Measurements from ENCODE around the gene STX5.
"Not testable (repeated sequence)": the region's sequence is repeated elsewhere in the genome, so short reads cannot be mapped to it uniquely, and the experiment has no call there.

STX5 gene, protein sequence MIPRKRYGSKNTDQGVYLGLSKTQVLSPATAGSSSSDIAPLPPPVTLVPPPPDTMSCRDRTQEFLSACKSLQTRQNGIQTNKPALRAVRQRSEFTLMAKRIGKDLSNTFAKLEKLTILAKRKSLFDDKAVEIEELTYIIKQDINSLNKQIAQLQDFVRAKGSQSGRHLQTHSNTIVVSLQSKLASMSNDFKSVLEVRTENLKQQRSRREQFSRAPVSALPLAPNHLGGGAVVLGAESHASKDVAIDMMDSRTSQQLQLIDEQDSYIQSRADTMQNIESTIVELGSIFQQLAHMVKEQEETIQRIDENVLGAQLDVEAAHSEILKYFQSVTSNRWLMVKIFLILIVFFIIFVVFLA

DNA sequence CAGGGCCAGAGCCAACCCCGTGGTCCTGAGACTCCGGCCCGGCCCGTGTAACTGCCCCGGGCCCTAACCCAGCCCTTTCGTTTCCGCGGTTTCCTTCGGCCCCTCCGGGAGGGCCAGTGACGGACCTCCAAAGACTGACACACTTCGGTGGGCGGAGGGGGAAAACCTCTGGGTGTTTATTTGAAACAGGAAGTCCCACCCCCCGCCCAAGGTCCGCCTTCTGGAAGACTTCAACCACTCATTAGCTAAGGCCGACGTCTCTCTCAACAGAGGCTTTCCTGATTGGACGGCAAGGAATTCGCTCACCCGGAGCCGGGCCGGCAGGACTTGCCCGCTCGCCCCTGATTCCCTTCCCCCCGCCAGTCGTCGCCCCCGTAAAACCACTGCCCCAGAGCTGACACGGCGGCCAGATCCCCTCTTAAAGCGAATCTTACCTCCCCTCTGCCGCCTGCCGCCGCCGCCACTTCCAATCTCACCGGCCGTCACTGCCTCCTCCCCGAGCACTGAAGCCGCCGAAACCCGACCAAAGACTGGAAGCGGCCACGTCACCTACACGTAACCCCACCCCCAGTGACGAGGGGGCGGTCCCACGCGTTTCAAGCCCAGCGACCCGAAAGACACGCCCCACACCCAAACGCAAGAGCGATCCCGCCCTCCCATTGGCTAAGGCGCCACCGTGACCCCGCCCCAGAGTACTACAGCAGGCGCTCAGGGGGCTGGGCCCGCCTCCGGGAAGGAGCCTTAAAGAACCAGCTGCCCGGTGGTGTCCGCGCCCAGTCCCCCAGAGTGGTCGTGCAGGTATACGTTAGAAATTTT is at the start of gene STX5:
Gene STX5, minus strand, starts transcription at position 532 of the 816 bp plus-strand sequence. CDS start 808 bp downstream, outside the sequence.
- DNase-seq: peak; percentile 100

DNA sequence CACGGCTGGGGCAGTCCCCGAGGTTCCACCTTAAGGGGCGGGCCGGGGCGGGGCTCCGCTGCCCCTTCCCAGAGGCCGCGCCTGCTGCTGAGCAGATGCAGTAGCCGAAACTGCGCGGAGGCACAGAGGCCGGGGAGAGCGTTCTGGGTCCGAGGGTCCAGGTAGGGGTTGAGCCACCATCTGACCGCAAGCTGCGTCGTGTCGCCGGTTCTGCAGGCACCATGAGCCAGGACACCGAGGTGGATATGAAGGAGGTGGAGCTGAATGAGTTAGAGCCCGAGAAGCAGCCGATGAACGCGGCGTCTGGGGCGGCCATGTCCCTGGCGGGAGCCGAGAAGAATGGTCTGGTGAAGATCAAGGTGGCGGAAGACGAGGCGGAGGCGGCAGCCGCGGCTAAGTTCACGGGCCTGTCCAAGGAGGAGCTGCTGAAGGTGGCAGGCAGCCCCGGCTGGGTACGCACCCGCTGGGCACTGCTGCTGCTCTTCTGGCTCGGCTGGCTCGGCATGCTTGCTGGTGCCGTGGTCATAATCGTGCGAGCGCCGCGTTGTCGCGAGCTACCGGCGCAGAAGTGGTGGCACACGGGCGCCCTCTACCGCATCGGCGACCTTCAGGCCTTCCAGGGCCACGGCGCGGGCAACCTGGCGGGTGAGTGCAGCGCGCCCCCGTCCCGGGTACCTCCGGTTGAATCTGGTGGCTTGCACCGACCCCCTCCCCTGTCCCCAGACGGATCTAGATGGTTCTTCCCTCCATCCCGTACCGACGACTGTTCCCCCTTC is 49.1 kb upstream of the STX5 start, which contains the start of gene SLC3A2:
Gene SLC3A2, plus strand, starts transcription at position 94 of the 776 bp plus-strand sequence. Its CDS starts 128 bp downstream, at position 222.
- DNase-seq: peak; percentile 85

DNA sequence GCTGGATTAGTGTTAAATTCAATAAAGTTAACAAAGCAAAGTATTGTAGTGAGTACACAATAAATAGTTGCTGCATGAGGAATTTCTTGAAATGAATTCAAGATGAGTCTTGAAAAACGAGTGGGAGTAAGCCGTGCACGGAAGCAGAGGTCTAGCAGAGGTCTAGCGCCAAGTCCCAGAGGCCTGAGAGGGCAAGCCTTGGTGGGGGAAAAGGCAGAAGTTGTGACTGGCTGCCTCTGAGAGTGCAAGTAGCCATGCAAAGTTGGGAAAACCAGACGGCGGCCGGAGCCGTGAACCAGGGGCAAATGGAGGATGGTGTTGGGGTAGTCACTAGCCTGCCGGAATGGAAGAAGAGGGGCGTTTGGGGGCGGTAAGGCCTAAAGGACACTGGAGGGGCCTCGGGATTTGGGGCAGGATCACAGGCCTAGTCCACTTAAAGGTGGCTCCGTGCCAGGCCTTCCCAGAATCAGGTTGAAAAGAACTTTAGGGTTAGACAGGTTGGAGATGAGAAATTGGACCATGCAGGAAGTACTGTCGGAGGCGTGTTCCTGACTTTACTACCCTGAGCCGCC is 48.5 kb upstream of the STX5 start:
- DNase-seq: no peak

DNA sequence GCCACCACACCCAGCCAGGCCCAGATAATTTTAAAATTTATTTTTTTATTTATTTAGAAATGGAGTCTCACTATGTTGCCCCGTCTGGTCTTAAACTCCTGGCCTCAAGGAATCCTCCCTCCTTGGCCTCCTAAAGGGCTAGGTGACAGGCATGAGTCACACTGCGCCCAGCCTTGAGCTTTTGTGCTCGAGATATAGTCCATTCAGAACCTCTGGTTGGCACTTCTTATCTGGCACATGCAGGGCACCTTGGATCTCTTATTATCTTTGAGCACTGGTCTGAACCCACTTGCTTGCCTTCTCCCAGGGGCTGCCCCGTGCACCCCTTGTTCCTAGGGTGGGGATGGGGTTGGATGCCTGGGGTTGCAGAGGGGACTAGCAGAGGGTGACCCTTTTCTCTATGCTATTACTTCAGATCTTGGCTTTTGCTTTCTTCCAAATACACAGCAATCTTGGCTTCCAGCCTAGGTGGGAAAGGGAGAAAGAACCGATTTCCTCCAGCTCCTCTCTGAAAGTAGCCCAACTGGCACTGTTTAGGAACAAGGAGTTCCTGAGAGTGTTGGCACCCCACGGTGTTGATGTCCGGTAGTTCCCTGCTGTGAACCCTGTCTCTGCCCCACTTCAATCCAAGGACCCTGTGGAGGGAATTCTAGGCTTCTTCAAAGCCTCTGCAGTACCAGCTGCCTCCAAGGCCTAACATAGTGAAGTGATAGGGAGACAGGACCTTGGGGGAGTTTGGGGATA is 47.6 kb upstream of the STX5 start:
- no peak for DNase-seq

DNA sequence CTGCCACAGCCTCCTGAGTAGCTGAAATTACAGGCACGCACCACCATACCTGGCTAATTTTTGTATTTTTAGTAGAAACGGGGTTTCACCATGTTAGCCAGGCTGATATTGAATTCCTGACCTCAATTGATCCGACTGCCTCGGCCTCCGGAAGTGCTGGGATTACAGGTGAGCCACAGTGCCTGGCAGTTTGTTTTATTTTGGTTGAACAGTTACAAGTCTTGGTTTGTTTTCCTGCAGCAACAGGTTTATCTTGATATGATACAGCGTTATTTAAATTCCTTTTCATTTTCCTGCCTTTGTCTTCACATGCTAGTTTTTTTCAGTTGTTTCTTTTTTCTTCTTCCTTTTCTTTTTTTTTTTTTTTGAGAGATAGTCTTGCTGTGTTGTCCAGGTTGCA is 44.9 kb upstream of the STX5 start:
- DNase-seq: no peak

DNA sequence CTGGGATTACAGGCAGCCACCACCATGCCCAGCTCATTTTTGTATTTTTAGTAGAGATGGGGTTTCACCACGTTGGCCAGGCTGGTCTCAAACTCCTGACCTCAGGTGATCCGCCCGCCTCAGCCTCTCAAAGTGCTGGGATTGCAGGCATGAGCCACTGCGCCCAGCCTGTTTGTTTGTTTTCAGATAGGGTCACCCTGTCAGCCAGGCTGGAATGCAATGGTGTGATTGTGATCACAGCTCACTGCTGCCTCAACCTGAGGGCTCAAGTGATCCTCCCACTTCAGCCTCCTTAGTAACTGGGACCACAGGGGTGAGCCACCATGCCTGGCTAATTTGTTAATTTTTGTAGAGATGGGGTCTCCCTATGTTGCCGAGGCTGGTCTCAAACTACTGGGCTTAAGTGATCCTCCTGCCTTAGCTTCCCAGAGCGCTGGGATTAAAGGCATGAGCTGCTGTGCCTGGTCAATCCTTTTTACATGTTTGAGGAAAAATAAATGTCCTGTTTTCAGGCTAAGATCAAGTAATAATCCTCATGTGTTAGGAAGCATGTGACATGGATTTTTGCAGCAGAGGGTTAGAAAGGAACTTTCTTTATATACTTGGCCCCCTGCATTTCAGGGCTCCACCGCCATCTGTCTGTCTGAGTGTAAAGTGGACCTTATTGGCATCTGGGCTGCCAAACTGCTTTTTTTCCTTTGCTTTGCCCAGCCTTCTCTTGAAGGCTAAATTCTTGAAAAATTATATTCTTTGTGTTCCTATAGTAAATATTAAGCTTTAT is 44.0 kb upstream of the STX5 start:
- DNase-seq: no peak

DNA sequence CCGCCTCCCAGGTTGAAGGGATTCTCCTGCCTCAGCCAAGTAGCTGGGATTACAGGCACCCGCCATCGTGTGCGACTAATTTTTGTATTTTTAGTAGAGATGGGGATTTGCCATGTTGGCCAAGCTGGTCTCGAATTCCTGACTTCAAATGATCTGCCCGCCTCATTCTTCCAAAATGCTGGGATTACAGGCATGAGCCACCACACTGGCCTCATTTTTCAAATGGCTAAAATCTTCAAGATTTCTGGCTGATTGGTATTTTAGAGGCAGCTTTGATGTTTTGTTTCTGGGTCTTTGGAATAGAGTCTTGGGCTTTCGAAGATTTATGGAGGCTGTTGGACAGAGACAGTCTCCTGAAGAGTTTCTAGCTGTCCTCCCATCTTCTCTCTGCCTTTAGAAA is 43.0 kb upstream of the STX5 start:
- no peak for DNase-seq

DNA sequence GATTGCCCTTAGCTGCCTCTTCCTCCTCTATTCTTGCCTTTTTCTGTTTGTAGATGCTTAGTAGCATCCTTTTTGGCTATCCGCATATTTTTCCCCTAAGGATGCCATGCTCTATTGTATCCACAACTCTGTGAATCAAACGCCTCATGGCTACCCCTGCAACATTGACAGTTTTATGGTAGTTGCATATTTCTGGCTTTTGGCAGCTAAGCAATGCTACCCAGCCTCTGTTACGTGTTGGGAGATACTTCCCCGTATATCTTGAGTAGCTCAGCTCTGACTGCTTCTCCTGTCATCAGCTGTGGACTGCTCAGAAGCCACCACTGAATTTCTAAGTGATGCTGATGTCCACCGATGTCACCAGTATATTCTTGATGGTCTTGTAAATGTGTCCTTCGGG is 33.8 kb upstream of the STX5 start:
- DNase-seq: no peak

DNA sequence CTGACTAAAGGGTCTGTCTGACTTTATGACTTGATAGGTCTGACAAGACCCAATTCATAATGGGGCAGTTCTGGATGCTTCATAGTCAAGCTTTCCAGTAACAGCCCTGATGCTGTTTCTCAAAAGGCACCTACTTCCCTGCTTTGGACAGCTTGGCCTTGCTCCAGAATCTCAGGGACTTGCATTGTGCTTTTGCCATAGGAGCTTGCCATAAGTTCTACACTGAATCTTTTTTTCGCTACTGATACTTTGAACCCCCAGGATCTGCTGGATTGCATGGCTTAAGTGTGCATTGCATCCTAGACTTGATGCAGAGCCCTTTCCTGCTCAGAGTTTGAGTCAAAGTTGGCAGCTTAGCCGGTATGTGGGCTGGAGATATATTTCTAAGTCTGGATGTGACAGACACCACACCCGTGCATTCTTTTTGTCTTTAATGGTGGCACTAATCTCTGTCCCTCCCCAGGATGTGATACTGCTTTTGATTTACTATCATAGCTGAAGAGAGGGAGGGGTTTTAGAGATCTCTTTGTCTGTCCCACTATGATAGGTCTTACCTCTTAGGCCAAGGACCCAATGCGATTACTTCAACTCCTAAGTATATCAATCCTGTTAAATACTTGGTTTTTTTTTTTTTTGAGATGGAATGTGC is 32.0 kb upstream of the STX5 start:
- DNase-seq: no peak

DNA sequence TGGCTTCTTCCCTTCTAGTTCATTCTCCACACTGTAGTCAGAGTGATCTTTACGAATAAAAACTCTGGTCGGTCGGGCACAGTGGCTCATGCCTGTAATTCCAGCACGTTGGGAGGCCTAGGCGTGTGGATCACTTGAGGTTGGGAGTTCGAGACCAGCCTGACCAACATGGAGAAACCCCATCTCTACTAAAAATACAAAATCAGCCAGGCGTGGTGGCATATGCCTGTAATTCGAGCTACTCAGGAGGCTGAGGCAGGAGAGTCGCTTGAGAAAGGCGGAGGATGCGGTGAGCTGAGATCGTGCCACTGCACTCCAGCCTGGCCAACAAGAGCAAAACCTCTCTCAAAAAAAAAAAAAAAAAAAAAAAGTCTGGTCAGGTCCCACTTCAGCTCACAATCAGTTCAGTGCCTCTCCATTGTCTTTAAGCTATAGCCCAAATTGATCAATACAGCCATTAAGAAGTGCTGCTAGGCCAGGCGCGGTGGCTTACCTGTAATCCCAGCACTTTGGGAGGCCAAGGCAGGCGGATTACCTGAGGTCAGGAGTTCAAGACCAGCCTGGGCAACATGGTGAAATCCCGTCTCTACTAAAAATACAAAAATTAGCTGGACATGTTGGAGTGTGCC is 29.8 kb upstream of the STX5 start:
- not testable (repeated sequence) for DNase-seq

DNA sequence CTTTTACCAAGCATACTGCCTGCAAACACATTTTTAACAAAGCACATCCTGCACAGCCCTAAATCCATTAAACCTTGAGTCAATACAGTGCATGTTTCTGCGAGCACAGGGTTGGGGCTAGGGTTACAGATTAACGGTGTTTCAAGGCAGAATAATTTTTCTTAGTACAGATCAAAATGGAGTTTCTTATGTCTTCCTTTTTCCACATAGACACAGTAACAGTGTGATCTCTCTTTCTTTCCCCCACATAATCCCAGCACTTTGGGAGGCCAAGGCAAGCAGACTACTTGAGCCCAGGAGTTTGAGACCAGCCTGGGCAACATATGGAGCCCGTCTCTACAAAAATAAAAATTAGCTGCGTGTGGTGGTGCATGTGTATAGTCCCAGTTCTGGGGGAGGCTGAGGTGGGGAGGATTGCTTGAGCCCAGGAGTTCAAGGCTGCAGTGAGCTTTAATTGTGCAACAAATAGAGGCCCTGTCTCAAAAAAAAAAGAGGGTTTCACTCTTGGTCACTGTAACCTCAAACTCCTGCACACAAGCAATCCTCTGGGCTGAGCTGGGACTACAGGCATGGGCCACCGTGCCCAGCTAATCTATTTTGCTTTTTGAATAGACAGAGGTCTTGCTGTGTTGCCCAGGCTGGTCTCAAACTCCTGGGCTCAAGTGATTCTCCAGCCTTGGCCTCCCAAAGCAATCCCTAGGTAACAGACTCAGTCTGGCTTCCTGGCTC is 29.1 kb upstream of the STX5 start:
- DNase-seq: no peak

DNA sequence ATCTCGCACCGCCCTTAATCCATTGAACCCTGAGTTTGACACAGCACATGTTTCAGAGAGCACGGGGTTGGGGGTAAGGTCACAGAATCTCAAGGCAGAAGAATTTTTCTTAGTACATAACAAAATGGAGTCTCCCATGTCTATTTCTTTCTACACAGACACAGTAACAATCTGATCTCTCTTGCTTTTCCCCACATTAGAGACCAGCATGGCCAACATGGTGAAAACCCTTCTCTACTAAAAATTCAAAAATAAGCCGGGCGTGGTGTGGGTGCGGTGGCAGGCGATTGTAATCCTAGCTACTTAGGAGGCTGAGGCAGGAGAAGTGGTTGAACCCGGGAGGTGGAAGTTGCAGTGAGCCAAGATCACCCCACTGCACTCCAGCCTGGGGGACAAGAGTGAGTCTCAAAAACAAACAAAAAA is 27.4 kb upstream of the STX5 start:
- DNase-seq: not testable (repeated sequence)

DNA sequence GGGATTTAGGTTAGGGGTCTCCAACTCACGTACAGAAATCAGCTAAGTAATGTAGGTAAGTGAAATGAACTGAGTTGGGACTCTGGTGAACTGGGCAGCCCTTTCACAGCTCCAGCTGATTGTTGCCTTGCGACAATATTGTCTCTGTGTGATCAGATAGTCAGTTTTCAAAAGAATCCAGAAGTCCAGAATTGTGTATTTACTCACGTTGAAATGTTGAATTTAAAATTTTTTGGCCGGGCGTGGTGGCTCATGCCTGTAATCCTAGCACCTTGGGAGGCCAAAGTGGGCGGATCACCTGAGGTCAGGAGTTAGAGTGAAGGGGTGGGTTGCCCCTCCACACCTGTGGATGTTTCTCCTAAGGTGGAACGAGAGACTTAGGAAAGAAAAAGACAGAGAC is 26.4 kb upstream of the STX5 start:
- DNase-seq: no peak

DNA sequence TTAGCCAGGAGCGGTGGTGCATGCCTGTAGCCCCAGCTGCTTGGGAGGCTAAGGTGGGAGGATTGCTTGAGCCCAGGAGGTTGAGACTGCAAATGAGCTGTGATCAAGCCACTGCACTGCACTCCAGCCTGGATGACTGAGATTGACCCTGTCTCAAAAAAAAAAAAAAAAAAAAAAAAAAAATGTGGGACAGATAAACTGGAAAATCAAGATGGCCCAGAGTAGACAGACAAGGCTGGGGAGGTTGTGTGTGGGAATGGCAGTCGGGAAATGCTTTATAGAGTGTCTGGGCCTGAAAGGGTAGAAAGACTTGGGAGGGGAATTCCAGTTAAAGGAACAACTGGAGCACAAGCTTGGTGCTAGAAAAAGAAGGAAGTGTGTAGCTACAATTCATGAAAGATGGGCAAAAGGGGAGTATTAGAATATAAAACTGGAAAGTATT is 25.7 kb upstream of the STX5 start:
- DNase-seq: no peak

DNA sequence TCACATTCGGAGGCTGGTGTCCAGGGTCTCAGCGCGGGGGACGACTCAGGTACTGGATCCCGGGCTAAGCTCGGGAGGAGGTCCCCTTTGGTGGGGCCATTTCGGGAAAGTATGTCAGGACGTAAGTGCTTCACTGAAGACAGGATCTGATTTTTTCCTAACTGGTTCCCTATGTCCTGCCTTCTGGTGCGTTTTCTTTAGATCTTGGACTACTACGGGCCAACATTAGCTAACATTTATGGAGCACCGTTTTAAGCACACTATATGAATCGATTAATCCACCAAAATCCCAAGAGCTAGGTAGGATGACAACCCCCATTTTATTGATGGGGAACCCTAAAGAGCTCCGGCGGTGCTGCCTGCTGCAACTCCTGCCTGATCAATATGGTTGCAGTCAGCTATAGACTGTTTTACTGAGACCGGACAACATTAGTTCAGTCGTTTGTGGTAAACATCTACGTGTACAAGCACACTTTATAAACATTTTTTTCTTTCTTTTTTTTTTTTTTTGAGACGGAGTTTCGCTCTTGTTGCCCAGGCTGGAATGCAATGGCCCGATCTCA is 24.6 kb upstream of the STX5 start:
- DNase-seq: no peak

DNA sequence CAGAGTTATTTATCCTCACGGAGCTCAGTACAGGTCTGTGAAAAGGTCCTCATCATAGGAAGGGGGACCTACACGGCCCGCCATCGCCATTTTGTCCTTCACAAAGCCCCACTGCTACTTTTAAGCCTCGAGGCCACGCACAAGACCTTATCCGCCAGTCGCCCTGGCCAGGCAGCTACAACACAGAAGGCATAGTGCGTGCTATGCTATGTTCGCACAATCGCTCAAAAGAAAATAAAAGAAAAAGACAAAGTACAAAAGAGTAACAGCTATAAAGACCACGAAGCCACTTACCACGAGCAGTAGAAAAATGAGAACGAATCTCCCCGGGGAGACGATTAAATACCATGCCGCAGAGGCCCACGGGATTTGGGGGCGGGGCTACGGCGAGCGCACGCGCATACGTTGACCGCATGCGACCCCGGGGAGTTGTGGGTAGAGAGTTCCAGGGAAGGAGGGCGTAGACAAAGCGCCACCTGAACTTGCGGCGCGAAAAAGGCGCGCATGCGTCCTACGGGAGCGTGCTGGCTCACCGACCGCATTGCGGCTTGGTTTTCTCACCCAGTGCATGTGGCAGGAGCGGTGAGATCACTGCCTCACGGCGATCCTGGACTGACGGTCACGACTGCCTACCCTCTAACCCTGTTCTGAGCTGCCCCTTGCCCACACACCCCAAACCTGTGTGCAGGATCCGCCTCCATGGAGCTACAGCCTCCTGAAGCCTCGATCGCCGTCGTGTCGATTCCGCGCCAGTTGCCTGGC is 23.9 kb upstream of the STX5 start:
- peak; percentile 99 for DNase-seq

DNA sequence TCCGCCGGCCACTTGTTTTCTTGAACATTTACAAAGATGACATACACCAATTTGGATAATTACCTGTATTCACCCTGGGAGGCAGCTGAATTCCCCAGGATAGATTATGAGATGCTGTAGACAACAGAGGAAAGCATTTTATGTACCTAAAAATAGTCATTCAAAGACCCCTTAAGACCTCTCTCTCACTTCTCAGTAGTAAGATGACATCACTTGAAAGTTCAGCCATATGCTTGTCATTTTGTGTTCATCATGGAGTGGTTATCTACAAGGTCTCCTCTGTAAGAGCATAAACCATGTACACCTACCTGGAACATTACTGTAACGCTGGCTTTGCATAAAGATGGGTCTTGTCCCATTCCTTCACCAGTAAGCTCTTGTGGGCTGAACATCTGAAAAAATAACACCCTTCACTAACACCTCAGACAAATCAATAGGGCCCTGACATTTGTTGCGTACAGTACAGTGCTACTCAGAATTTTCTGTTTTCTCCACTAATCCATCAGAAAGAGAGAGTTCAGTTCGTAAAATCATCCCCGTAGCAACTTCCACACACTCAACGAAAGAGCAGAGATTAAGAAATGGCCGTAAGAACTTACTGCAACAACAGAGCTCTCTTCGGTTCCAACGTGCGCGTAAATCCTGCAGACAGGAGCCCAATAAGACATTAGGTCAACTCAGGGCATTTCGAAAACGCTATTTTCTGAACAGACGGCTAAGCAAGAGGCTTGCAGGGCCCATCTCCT is 23.1 kb upstream of the STX5 start:
- DNase-seq: no peak

Data from CD4-positive, alpha-beta T cell treated with Interleukin-10 for 1 hour (primary cell).